Measurements from ENCODE around the gene TOX2.

DNA sequence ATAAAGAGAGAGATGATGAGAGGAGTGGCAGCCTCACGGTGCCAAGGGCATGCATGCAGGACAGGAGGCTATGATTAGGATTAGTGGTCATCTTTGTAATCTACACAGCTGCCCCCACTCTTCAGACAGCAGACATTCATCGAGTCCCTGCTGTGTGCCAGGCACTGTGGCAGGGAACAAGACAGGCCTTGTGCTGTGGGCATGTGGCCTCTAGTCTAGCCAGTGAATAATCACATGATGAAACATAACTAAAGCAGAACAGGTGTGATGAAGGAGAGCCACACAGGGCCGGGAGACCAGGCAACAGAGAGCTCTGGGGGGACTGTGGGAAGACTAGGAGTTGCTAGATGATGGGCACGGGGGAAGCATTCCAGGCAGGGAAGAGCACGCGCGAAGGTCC is 22.2 kb downstream of the TOX2 start:
- TF ChIP-seq, protein P1, sequence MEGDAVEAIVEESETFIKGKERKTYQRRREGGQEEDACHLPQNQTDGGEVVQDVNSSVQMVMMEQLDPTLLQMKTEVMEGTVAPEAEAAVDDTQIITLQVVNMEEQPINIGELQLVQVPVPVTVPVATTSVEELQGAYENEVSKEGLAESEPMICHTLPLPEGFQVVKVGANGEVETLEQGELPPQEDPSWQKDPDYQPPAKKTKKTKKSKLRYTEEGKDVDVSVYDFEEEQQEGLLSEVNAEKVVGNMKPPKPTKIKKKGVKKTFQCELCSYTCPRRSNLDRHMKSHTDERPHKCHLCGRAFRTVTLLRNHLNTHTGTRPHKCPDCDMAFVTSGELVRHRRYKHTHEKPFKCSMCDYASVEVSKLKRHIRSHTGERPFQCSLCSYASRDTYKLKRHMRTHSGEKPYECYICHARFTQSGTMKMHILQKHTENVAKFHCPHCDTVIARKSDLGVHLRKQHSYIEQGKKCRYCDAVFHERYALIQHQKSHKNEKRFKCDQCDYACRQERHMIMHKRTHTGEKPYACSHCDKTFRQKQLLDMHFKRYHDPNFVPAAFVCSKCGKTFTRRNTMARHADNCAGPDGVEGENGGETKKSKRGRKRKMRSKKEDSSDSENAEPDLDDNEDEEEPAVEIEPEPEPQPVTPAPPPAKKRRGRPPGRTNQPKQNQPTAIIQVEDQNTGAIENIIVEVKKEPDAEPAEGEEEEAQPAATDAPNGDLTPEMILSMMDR (IDR thresholded peaks at IDR 0.05): no peak
- TF ChIP-seq ZFX (IDR thresholded peaks at IDR 0.05; ENCODE audit: borderline replicate concordance): no peak

Measured in 22Rv1 (cell line).